ENCODE measurements around the gene SLC27A3.

DNA sequence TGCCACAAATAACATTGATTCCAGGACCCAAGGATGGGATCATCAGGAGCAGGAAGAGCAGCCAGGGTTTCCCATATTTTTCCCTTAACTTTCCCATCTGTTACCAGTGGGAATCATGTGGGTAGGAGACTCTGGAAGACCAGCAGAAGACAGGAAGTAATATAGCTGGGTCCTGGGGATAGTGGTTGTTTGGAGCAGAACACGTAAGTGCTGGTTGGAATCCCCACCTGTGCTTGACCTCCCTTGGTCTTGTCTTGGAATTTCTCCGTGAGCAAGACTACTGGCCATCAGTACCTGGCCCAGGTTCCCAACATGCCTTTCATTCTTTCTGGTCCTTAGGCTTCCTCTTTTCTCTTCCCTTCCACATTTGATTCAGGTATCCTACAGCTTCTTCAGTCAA is 20.9 kb upstream of the SLC27A3 start:
- no peak for TF ChIP-seq ESRRG (CRISPR knock-in tag; IDR thresholded peaks at IDR 0.05)
- no peak for TF ChIP-seq ZFP3 (CRISPR knock-in tag; IDR thresholded peaks at IDR 0.05)
- no peak for TF ChIP-seq ZC3H10 (CRISPR knock-in tag; IDR thresholded peaks at IDR 0.05)
- no peak for TF ChIP-seq RARB (CRISPR knock-in tag; IDR thresholded peaks at IDR 0.05)
- TF ChIP-seq, protein P1, sequence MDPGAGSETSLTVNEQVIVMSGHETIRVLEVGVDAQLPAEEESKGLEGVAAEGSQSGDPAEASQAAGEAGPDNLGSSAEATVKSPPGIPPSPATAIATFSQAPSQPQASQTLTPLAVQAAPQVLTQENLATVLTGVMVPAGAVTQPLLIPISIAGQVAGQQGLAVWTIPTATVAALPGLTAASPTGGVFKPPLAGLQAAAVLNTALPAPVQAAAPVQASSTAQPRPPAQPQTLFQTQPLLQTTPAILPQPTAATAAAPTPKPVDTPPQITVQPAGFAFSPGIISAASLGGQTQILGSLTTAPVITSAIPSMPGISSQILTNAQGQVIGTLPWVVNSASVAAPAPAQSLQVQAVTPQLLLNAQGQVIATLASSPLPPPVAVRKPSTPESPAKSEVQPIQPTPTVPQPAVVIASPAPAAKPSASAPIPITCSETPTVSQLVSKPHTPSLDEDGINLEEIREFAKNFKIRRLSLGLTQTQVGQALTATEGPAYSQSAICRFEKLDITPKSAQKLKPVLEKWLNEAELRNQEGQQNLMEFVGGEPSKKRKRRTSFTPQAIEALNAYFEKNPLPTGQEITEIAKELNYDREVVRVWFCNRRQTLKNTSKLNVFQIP (CRISPR knock-in tag; IDR thresholded peaks at IDR 0.05; ENCODE audit: borderline replicate concordance, low read depth), result no peak
- no peak for TF ChIP-seq ARNTL (CRISPR knock-in tag; IDR thresholded peaks at IDR 0.05; ENCODE audit: borderline replicate concordance, low read depth)
- TF ChIP-seq, protein P2, sequence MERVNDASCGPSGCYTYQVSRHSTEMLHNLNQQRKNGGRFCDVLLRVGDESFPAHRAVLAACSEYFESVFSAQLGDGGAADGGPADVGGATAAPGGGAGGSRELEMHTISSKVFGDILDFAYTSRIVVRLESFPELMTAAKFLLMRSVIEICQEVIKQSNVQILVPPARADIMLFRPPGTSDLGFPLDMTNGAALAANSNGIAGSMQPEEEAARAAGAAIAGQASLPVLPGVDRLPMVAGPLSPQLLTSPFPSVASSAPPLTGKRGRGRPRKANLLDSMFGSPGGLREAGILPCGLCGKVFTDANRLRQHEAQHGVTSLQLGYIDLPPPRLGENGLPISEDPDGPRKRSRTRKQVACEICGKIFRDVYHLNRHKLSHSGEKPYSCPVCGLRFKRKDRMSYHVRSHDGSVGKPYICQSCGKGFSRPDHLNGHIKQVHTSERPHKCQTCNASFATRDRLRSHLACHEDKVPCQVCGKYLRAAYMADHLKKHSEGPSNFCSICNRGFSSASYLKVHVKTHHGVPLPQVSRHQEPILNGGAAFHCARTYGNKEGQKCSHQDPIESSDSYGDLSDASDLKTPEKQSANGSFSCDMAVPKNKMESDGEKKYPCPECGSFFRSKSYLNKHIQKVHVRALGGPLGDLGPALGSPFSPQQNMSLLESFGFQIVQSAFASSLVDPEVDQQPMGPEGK (CRISPR knock-in tag; IDR thresholded peaks at IDR 0.05; ENCODE audit: borderline replicate concordance), result no peak
- TF ChIP-seq BACH2 (CRISPR knock-in tag; IDR thresholded peaks at IDR 0.05; ENCODE audit: borderline replicate concordance), result no peak
- TF ChIP-seq CSDC2 (CRISPR knock-in tag; IDR thresholded peaks at IDR 0.05), result no peak
- no peak for TF ChIP-seq ZNF565 (CRISPR knock-in tag; conservative IDR thresholded peaks at IDR 0.05; ENCODE audit: low read depth)
- TF ChIP-seq, protein P3, sequence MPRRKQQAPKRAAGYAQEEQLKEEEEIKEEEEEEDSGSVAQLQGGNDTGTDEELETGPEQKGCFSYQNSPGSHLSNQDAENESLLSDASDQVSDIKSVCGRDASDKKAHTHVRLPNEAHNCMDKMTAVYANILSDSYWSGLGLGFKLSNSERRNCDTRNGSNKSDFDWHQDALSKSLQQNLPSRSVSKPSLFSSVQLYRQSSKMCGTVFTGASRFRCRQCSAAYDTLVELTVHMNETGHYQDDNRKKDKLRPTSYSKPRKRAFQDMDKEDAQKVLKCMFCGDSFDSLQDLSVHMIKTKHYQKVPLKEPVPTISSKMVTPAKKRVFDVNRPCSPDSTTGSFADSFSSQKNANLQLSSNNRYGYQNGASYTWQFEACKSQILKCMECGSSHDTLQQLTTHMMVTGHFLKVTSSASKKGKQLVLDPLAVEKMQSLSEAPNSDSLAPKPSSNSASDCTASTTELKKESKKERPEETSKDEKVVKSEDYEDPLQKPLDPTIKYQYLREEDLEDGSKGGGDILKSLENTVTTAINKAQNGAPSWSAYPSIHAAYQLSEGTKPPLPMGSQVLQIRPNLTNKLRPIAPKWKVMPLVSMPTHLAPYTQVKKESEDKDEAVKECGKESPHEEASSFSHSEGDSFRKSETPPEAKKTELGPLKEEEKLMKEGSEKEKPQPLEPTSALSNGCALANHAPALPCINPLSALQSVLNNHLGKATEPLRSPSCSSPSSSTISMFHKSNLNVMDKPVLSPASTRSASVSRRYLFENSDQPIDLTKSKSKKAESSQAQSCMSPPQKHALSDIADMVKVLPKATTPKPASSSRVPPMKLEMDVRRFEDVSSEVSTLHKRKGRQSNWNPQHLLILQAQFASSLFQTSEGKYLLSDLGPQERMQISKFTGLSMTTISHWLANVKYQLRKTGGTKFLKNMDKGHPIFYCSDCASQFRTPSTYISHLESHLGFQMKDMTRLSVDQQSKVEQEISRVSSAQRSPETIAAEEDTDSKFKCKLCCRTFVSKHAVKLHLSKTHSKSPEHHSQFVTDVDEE (CRISPR knock-in tag; IDR thresholded peaks at IDR 0.05), result no peak
- no peak for TF ChIP-seq GLIS3 (CRISPR knock-in tag; IDR thresholded peaks at IDR 0.05)
- no peak for TF ChIP-seq SNAI2 (CRISPR knock-in tag; IDR thresholded peaks at IDR 0.05)

All from SK-N-SH treated with all-trans-retinoic acid at 6 μM for 48 hours (cell line).